Astrocyte of the cerebellum (primary cell): Measurements from ENCODE around the gene PDE3B.

Source experiments
- DNase-seq: peaks from one replicate; pipeline ENCODE4 v3.0.0-alpha.2; 2011; ENCODE audit warnings: low read depth
- H3K4me3 ChIP-seq: 2 replicates; pipeline ENCODE4 v1.5.1; 2011; ENCODE audit warnings: mild to moderate bottlenecking, low read depth, low read length, moderate library complexity
- in situ Hi-C: cut with HindIII; loops from 2 replicates; pipeline ENCODE4 v1.10.0; 2017; ENCODE audit warnings: low sequenced_read_pairs
- TF ChIP-seq, protein P1 (sequence below): IDR thresholded peaks from 2 replicates; pipeline ENCODE4 v1.5.1; 2012; ENCODE audit warnings: low read length, low read depth, moderate library complexity, mild to moderate bottlenecking; ENCODE audit errors: missing control alignments

Gene PDE3B

DNA sequence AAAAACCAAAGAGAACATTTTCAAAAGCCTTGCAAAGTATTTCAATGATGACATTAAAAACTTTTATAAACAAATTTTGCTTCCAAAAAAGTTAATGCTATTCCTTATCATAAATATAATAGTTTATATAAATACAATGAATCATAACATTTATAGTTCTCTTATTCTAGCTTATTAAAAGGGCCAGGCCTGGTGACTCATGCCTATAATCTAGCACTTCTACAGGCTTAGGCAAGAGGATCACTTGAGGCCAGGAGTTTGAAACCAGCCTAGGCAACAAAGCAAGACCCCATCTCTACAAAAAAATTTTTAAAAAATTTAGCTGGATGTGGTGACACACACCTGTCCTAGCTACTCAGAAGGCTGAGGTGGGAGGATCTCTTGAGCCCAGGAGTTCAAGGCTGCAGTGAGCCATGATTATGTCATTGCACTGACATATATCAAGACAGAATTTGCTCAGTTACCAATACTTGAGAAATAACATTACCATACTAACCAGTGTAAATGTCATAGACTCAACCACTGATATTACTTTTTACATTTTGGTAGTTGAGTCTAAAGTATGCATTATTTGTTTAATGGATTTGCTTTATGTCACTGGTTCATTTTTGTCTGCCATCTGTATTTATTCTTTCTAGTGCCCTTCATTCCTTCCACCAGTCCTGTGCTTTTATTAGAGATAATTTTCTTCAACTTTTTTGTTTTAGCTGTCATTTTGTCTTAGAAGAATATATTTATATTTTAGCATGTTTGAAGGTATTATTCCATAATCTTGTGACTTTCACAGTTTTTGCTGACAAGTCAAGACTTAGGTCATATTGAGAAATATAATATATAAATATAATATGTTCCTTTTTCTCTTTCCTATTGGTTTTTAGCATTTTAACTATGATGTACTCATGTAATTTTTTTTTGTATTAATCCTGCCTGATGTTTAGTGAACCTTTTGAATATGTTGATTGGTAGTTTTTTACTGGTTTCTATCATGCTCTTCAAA lies 192.2 kb downstream of the PDE3B start:
- no peak for DNase-seq
- in situ Hi-C loops: no loop called here
- no peak overlapping the region for H3K4me3 ChIP-seq
- TF ChIP-seq, protein P1, sequence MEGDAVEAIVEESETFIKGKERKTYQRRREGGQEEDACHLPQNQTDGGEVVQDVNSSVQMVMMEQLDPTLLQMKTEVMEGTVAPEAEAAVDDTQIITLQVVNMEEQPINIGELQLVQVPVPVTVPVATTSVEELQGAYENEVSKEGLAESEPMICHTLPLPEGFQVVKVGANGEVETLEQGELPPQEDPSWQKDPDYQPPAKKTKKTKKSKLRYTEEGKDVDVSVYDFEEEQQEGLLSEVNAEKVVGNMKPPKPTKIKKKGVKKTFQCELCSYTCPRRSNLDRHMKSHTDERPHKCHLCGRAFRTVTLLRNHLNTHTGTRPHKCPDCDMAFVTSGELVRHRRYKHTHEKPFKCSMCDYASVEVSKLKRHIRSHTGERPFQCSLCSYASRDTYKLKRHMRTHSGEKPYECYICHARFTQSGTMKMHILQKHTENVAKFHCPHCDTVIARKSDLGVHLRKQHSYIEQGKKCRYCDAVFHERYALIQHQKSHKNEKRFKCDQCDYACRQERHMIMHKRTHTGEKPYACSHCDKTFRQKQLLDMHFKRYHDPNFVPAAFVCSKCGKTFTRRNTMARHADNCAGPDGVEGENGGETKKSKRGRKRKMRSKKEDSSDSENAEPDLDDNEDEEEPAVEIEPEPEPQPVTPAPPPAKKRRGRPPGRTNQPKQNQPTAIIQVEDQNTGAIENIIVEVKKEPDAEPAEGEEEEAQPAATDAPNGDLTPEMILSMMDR: no peak

DNA sequence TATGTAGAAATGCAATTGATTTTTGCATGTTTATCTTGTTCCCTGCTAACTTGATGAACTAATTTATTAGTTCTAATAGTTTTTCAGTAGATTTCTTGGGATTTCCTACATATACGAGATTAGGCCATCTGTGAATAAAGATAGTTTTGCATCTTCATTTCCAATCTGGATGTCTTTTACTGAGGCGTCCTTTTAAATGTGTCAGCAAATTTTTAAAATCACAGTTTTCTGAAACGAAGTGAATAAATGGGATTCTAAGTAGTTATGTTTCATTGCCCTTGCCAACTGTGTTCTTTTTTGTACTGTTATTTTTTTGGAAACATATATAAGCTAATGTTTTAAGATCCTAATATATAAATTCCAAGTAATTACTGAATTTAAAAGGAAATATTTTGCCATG lies 198.4 kb downstream of the PDE3B start:
- TF ChIP-seq, protein P1: no peak
- no peak for DNase-seq
- no peak overlapping the region for H3K4me3 ChIP-seq
- in situ Hi-C loops: loop anchor here (5.0 kb wide), 1 partner anchor 40 kb away; no protein-coding TSS in a partner anchor

DNA sequence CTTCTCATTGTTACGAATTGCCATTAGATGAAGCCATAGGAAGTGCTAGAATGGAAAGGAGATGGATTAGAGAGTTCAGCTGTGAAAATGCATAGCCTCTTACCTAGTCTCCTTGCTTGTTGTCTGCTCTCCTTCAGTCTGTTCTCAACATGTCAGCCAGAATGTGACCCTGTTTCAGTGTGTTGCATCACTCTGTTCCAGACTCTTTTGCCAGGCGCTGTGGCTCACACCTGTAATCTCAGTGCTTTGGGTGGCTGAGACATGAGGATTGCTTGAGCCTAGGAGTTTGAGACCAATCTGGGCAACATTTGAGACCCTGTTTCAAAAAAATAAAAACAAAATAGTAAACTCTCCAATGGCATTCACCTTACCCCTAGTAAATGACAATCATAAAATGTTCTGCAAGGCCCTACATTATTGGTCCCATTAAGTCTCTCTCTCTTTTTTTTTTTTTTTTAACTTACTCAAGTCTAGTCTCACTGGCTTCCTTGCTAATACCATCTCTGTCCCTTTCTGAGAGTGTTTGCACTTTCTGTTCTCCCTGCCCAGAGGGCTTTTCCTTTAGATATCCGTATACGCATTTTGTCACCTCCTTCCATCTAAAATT lies 209.1 kb downstream of the PDE3B start:
- TF ChIP-seq, protein P1: no peak
- no peak for DNase-seq
- in situ Hi-C loops: no loop called here

DNA sequence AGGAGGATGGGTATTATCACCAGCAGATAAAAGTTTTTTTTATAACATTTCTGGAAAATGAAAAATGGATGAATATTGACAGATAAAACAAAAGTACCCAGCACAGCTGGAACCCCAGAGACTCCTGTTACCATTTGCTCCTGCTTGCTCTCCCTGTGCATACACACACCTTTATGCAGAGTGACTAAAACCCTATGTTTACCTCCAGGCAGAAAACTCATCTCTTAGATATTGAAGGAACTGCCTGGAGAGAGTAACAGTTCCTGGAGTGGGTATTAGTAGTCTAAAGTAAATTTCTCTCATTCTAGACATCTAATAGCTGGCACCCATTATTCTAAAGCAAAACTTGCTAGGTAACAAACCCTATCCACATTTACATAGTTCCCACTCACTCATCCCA lies 210.5 kb downstream of the PDE3B start:
- no peak for DNase-seq
- TF ChIP-seq, protein P1: no peak
- in situ Hi-C loops: no loop called here
- H3K4me3 ChIP-seq: no peak overlapping the region

More for the DNA sequence above, 209.1 kb downstream of the PDE3B start:
- H3K4me3 ChIP-seq: no peak overlapping the region

DNA sequence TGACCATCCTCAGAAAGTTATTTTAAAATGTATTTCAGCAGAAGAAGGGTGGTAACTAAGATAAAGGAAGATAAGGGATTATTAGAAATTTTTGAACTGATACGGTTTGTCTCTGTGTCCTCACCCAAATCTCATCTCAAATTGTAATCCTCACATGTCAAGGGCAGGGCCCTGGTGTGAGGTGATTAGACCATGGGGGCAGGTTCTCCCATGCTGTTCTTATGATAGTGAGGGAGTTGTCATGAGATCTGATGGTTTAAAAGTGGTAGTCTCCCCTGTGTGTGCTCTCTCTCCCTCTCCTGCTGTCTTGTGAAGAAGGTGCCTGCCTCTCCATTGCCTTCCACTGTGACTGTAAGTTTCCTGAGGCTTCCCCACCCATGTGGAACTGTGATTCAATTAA lies 212.3 kb downstream of the PDE3B start:
- TF ChIP-seq, protein P1: no peak
- H3K4me3 ChIP-seq: no peak overlapping the region
- in situ Hi-C loops: no loop called here
- DNase-seq: no peak

DNA sequence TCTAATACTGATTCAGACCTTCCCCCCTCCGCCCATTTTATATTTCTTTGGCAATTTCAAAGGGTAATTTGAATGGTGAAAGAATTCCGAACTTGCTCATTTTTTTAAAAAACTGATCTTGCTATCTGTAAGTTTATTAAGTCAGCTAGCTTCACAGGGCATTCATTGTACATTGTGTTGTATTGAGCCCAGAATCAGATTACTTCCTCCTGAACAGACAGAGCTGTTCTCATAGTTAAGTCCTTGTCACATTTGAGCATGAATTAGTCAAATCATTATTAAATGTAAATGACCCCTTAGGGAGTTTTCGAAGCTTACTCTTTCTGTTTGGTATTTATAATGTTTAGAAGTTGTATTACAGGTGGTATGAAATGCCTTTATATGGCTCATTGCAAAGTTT lies 214.0 kb downstream of the PDE3B start:
- DNase-seq: no peak
- no peak overlapping the region for H3K4me3 ChIP-seq
- TF ChIP-seq, protein P1: no peak
- in situ Hi-C loops: no loop called here
